Small intestine (tissue), 7 donors: ENCODE results near the gene MYH11. TPM values are rescaled to one million over a fixed set of nuclear protein-coding genes. Genes with fewer than 3 reads are reported as not detected.

ENCODE experiments used
- DNase-seq, 2 donors: peaks; one replicate each; pipeline versions ENCODE4 v3.0.0 to v3.0.0-alpha.2; 2013
- FAIRE-seq: peaks from 2 replicates; lab custom pipeline; 2012; peaks lifted over from hg19 to GRCh38; lab: Jason Lieb, UNC
- H3K27ac ChIP-seq, 3 donors: one replicate each; pipeline ENCODE4 v1.5.1; 2013; ENCODE audit warnings: low read length in 2 of 3, mild to moderate bottlenecking in 2 of 3, control low read depth in 1 of 3, inconsistent platforms in 1 of 3, low read depth in 1 of 3, moderate library complexity in 1 of 3
- H3K27me3 ChIP-seq, 3 donors: one replicate each; pipeline ENCODE4 v1.6.1; 2013; ENCODE audit warnings: low read length in 3 of 3, inconsistent platforms in 1 of 3; ENCODE audit not compliant: control insufficient read depth in 3 of 3, insufficient read depth in 3 of 3
- H3K36me3 ChIP-seq, 3 donors: one replicate each; pipeline ENCODE4 v1.6.1; 2013; ENCODE audit warnings: low read length in 3 of 3, inconsistent platforms in 1 of 3, low read depth in 1 of 3, mild to moderate bottlenecking in 1 of 3, moderate library complexity in 1 of 3; ENCODE audit not compliant: control insufficient read depth in 3 of 3, insufficient read depth in 2 of 3
- H3K4me1 ChIP-seq, 3 donors: one replicate each; pipeline ENCODE4 v1.6.1; 2013; ENCODE audit warnings: low read length in 2 of 3, inconsistent platforms in 1 of 3, low read depth in 1 of 3, mild to moderate bottlenecking in 1 of 3, moderate library complexity in 1 of 3; ENCODE audit not compliant: control insufficient read depth in 3 of 3, insufficient read depth in 2 of 3
- H3K4me3 ChIP-seq, 3 donors: one replicate each; pipeline ENCODE4 v1.5.1; 2013; ENCODE audit warnings: low read length in 3 of 3, control low read depth in 1 of 3, inconsistent platforms in 1 of 3, low read depth in 1 of 3, mild to moderate bottlenecking in 1 of 3, moderate library complexity in 1 of 3
- H3K9me3 ChIP-seq, 2 donors: one replicate each; pipeline ENCODE4 v1.6.1; 2013; ENCODE audit warnings: low read depth in 1 of 2, low read length in 1 of 2; ENCODE audit not compliant: control insufficient read depth in 2 of 2, insufficient read depth in 1 of 2
- WGBS, 3 donors: extraction: QIAGEN DNeasy Blood & Tissue Kit; methylation state at CpG; one replicate each; pipeline ENCODE4 v1.1.7; 2013; 5-methylcytosine and 5-hydroxymethylcytosine counted together
- polyA plus RNA-seq, 4 donors: library from polyadenylated mRNA; stranded (reverse) in 3 of 4; unstranded in 1 of 4; fragments of 200-250 nt in 3 of 4; fragments of 120-200 nt in 1 of 4; gene quantifications; one replicate each; pipeline versions ENCODE4 v1.2.1 to v1.2.3, GENCODE V29; 2013
- donor health status: healthy with polysubstance abuse.
- donor health status: control.
- donor health status: control.
- donor health status: Bipolar disorder and iron deficiency.
- donor health status: healthy.

MYH11 gene
- polyA plus RNA-seq, 4 donors, result 3.4 to 89.6 (median 22.3) TPM

DNA sequence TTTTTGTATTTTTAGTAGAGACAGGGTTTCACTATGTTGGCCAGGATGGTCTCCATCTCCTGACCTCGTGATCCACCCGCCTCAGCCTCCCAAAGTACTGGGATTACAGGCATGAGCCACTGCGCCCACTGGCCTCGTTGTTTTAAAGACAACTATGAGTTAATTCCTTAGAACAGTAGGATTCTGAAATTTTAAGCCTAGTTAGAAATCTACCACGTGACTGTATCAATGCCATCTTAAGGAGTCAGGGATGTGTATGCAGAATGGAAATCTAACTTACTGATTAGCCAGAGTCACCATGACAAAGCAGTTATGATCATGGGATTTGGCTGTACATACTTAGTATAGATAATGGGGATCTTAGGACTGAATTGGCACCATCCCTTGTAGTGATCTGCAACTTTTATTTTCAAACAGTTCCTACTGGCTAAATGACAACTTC, 28.8 kb upstream of the MYH11 start:
- H3K9me3 ChIP-seq, result no peaks in the 10 kb centered on the region
- H3K4me1 ChIP-seq, result peaks cover 5 to 8% (median 7%) of the 10 kb centered on the region in 3 donors
- H3K36me3 ChIP-seq, result peaks cover 0 to 17% (median 2%) of the 10 kb centered on the region in 3 donors
- DNase-seq (no peak), FAIRE-seq (no peak)
- H3K27me3 ChIP-seq, result no peaks in the 10 kb centered on the region
- WGBS, 3 donors, result 91 to 94% (median 93%) methylated on average over 5 of the region's 5 CpGs
- no peak overlapping the region for H3K27ac ChIP-seq
- H3K4me3 ChIP-seq, result no peak overlapping the region

- no peaks in the 10 kb centered on the region for H3K27me3 ChIP-seq
- no peak for DNase-seq
- H3K36me3 ChIP-seq, result peaks cover 0 to 28% (median 8%) of the 10 kb centered on the region in 3 donors
- H3K9me3 ChIP-seq, result no peaks in the 10 kb centered on the region
- no peak overlapping the region for H3K27ac ChIP-seq
- H3K4me3 ChIP-seq, result no peak overlapping the region
- 94 to 100% (median 96%) methylated on average over 3 of the region's 3 CpGs for WGBS, 3 donors
- FAIRE-seq, result no peak
- H3K4me1 ChIP-seq, result peaks cover 0 to 8% (median 5%) of the 10 kb centered on the region in 3 donors
Observed at GRCh38 chr16:15882563-15882962, 25.7 kb upstream of the MYH11 start.

DNA sequence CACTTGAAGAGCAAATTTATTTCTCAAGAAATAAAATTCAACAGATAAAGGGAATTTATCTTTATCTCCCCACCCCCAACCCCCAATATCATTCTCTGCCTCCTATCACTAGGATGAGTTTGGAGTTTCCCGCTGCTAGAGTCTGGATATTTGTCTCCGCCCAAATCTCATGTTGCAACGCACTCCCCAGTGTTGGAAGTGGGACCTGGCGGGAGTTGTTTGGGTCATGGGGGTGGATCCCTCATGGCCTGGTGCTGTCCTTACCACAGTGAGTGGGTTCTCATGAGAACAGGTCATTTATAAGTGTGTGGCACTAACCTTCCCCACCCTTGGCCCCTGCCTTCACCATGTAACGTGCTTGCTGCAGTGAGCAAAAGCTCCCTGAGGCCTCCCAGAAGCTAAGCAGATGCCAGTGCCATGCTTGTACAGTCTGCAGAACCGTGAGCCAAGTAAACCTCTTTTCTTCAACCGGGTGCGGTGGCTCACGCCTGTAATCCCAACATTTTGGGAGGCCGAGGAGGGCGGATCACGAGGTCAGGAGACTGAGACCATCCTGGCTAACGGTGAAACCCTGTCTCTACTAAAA, 25.1 kb upstream of the MYH11 start:
- H3K36me3 ChIP-seq, result peaks cover 0 to 29% (median 8%) of the 10 kb centered on the region in 3 donors
- H3K9me3 ChIP-seq, result no peaks in the 10 kb centered on the region
- no peak overlapping the region for H3K27ac ChIP-seq
- H3K4me3 ChIP-seq, result no peak overlapping the region
- WGBS, 3 donors, result 92 to 98% (median 93%) methylated on average over 13 of the region's 13 CpGs
- H3K27me3 ChIP-seq, result no peaks in the 10 kb centered on the region
- H3K4me1 ChIP-seq, result peaks cover 0 to 4% (median 0%) of the 10 kb centered on the region in 3 donors
- FAIRE-seq (no peak), DNase-seq (no peak)

DNA sequence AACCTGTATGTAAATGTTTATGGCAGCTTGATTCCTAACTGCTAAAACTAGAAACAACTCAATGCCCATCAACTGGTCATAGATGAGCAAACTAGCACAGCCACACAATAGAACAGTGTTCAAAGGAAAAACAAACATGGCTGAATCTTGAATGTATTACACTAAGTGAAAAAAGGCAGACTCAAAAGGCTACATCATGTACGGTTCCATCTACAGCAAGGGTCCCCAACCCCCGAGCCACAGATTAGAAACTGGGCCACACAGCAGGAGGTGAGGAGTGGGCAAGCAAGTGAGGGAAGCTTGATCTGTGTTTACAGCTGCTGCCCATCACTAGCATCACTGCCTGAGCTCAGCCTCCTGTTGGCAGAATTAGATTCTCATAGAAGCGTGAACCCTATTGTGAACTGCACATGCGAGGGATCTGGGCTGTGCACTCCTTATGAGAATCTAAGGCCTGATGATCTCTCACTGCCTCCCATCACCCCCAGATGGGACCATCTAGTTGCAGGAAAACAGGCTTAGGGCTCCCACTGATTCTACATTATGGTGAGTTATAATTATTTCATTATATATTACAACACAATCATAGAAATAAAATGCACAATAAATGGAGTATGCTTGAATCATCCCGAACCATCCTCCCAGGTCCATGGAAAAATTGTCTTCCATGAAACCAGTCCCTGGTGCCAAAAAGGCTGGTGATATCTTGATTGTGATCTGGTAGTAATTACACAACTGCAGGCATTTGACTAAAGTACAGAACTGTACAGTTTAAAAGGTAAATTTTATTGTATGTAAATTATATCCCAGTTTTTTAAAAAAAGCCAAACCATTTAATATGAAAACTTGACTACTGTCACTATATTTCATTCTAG, 23.8 kb upstream of the MYH11 start:
- Histone ChIP-seq H3K27ac (no peak overlapping the region), H3K4me3 (no peak overlapping the region), H3K36me3 (peaks cover 0 to 29% (median 14%) of the 10 kb centered on the region in 3 donors), H3K4me1 (no peaks in the 10 kb centered on the region), H3K9me3 (no peaks in the 10 kb centered on the region), H3K27me3 (no peaks in the 10 kb centered on the region)
- DNase-seq (no peak), FAIRE-seq (no peak)
- WGBS, 3 donors, result 86 to 88% (median 87%) methylated on average over 5 of the region's 5 CpGs

DNA sequence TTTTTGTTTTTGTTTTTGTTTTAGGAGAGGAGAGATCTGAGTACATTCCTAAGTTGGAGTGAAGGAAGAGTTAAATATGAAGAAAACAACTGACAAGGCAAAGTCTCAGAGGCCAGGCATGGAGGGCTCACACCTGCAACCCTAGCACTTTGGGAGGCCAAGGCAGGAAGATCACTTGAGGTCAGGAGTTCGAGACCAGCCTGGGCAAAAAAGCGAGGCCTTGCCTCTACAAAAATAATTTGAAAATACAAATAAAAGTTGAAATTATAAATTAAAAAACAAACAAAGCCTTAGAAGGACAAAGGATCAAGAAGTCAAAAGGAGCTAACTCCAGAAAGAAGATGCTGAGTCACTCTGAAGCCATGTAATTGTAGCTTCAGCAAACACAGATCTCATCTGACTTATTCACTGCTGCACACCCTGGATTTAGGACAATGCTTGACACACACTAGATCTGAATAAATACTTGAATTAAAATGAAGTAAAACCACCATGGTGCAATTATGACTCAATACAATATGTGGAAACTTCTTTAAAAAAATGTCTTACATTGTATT, 22.5 kb upstream of the MYH11 start:
- no peak for FAIRE-seq
- no peak overlapping the region for H3K27ac ChIP-seq
- H3K9me3 ChIP-seq, result no peaks in the 10 kb centered on the region
- 90 to 95% (median 91%) methylated on average over 2 of the region's 2 CpGs for WGBS, 3 donors
- peaks cover 0 to 30% (median 14%) of the 10 kb centered on the region in 3 donors for H3K36me3 ChIP-seq
- no peak for DNase-seq
- no peaks in the 10 kb centered on the region for H3K27me3 ChIP-seq
- H3K4me3 ChIP-seq, result no peak overlapping the region
- no peaks in the 10 kb centered on the region for H3K4me1 ChIP-seq

DNA sequence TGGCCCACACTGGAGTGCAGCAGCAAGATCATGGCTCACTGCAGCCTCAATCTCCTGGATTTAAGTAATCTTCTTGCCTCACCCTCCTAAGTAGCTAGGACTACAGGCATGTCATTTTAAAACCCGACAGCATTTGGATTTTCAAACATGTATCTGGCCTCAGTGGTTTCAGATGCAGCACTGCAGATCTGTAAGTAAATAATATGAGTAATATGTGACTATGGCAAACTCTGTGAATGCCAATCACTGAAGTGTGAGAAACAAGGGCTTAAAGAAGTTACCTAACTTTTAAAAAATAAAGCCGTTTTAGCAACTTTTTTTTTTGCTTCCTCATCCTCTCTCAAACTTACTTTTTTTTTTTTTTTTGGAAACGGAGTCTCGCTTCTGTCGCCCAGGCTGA, 19.7 kb upstream of the MYH11 start:
- WGBS, 3 donors, result 95 to 97% (median 96%) methylated on average over 5 of the region's 5 CpGs
- no peak for FAIRE-seq
- no peak for DNase-seq
- no peaks in the 10 kb centered on the region for H3K9me3 ChIP-seq
- H3K27me3 ChIP-seq, result no peaks in the 10 kb centered on the region
- no peak overlapping the region for H3K4me3 ChIP-seq
- H3K27ac ChIP-seq, result no peak overlapping the region
- peaks cover 0 to 23% (median 12%) of the 10 kb centered on the region in 3 donors for H3K36me3 ChIP-seq
- H3K4me1 ChIP-seq, result no peaks in the 10 kb centered on the region

DNA sequence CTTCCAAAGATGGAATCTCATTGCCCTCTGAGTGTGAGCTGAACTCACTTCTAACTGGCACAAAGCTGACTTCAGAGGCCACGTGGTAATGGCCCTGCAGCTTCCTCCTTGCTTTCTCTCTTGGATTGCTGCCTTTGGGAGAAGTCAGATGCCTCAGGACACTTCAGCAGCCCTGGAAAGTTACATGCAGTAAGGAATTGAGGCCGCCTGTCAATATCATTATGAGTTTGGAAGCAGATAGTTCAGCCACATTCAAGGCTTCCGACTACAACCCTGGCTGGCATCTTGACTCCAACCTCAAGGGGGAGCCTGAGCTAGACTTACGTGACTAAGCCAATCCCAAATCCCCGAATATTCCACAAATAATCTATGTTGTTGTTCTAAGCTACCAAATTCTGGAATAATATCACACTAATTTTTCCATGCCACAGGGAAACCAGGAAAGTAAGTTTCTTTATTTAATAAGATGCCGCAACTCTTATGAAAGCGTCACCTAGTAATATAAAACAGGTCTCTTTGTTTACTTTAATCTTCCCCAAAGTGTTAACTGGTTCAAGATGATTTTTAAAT, 18.0 kb upstream of the MYH11 start:
- Histone ChIP-seq H3K4me3 (no peak overlapping the region), H3K27me3 (no peaks in the 10 kb centered on the region), H3K36me3 (peaks cover 3 to 19% (median 12%) of the 10 kb centered on the region in 3 donors), H3K4me1 (no peaks in the 10 kb centered on the region), H3K27ac (no peak overlapping the region), H3K9me3 (no peaks in the 10 kb centered on the region)
- FAIRE-seq (no peak), DNase-seq (peak; percentile 61 to 63)
- 36 to 54% (median 49%) methylated on average over 7 of the region's 7 CpGs for WGBS, 3 donors

GRCh38 chr16:15873737-15874136, 16.9 kb upstream of the MYH11 start:
- FAIRE-seq, result no peak
- no peaks in the 10 kb centered on the region for H3K4me1 ChIP-seq
- WGBS, 3 donors, result 94 to 95% (median 94%) methylated on average over 1 of the region's 1 CpG
- H3K9me3 ChIP-seq, result no peaks in the 10 kb centered on the region
- H3K36me3 ChIP-seq, result peaks cover 5 to 19% (median 12%) of the 10 kb centered on the region in 3 donors
- H3K27ac ChIP-seq, result no peak overlapping the region
- DNase-seq, result no peak
- H3K4me3 ChIP-seq, result no peak overlapping the region
- H3K27me3 ChIP-seq, result no peaks in the 10 kb centered on the region
